HepG2 (cell line): ENCODE data around the gene ADAM19. TPM values are rescaled to one million over a fixed set of nuclear protein-coding genes. Genes with fewer than 3 reads are reported as not detected.

Source experiments
- ATAC-seq: fragments of 200-7000 bp; cut with Tn5 transposase; 3 replicates; pipeline ENCODE4 v1.9.1; 2020; ENCODE audit warnings: mild to moderate bottlenecking, moderate library complexity
- BruUV-seq: library from RNA; stranded (reverse); fragments of 400-500 nt; replicated peaks from 2 replicates; lab custom pipeline; 2021; lab: Mats Ljungman, UMichigan
- CTCF ChIA-PET: fragments of 300-600 bp; formaldehyde crosslinking; extraction: SDS; loops from one replicate; lab custom pipeline; 2021; ENCODE audit warnings: low total read pairs, inconsistent platforms, low intra/inter-chr PET ratio; lab: Yijun Ruan, JAX
- POLR2A ChIA-PET: fragments of 350-600 bp; sonication (Branson Sonifier 250); formaldehyde crosslinking; loops from one replicate; lab custom pipeline; 2020; ENCODE audit warnings: antibody characterized with exemption, inconsistent platforms; lab: Yijun Ruan, JAX
- DNase-seq: peaks from one replicate; pipeline ENCODE4 v3.0.0-alpha.2; 2015; ENCODE audit warnings: low spot score
- FAIRE-seq: peaks from 3 replicates; lab custom pipeline; 2011; peaks lifted over from hg19 to GRCh38; lab: Jason Lieb, UNC
- H2AFZ ChIP-seq: one replicate; pipeline ENCODE4 v1.6.1; 2011; ENCODE audit warnings: low read length, inconsistent platforms
- H3K27ac ChIP-seq: fragments of 300-600 bp; 3 replicates; pipeline ENCODE4 v1.8.0; 2011; ENCODE audit warnings: mixed run types, mild to moderate bottlenecking, mixed read lengths, low read length, inconsistent platforms; ENCODE audit not compliant: insufficient read depth; ENCODE audit errors: extremely low read length
- H3K27me3 ChIP-seq, 2 experiments: fragments of 200-600 bp in 1 of 2; 2 replicates in 1 of 2; 3 replicates in 1 of 2; pipeline versions ENCODE4 v1.6.0 to v1.8.0; 2011; ENCODE audit warnings: low read length in 2 of 2, mild to moderate bottlenecking in 2 of 2, moderate library complexity in 2 of 2, inconsistent platforms in 1 of 2; ENCODE audit not compliant: insufficient read depth in 2 of 2, control insufficient read depth in 1 of 2
- H3K36me3 ChIP-seq, 2 experiments: fragments of 200-600 bp in 1 of 2; replicated peaks in 1 of 2; 2 replicates in 1 of 2; 3 replicates in 1 of 2; pipeline versions ENCODE4 v1.5.1 to v1.8.0; 2011; ENCODE audit warnings: low read length in 2 of 2, inconsistent platforms in 1 of 2; ENCODE audit not compliant: insufficient read depth in 2 of 2, control insufficient read depth in 1 of 2
- H3K4me1 ChIP-seq: 2 replicates; pipeline ENCODE4 v1.5.1; 2012; ENCODE audit warnings: low read length, inconsistent platforms; ENCODE audit not compliant: insufficient read depth
- H3K4me2 ChIP-seq: 2 replicates; pipeline ENCODE4 v1.6.0; 2011; ENCODE audit warnings: low read depth, low read length, inconsistent platforms
- H3K4me3 ChIP-seq, 3 experiments: fragments of 200-600 bp in 1 of 3; sonication (generic), shearing (Covaris generic) in 1 of 3; replicated peaks in 1 of 3; 2 replicates each; pipeline ENCODE4 v1.5.1; 2011 to 2016; ENCODE audit warnings: low read length in 3 of 3, inconsistent platforms in 2 of 3, low read depth in 2 of 3, mild to moderate bottlenecking in 2 of 3, control low read depth in 1 of 3, mixed read lengths in 1 of 3; ENCODE audit not compliant: insufficient read depth in 1 of 3
- H3K79me2 ChIP-seq: one replicate; pipeline ENCODE4 v1.6.1; 2011; ENCODE audit warnings: low read length, inconsistent platforms; ENCODE audit not compliant: insufficient read depth
- H3K9ac ChIP-seq: 2 replicates; pipeline ENCODE4 v1.6.0; 2011; ENCODE audit warnings: mild to moderate bottlenecking, low read depth, low read length, inconsistent platforms; ENCODE audit not compliant: insufficient read depth
- H3K9me3 ChIP-seq: 2 replicates; pipeline ENCODE4 v1.5.1; 2012; ENCODE audit warnings: mild to moderate bottlenecking, low read length
- H4K20me1 ChIP-seq: 2 replicates; pipeline ENCODE4 v1.6.0; 2011; ENCODE audit warnings: inconsistent platforms, mild to moderate bottlenecking, low read length, moderate library complexity; ENCODE audit not compliant: insufficient read depth
- ASH2L ChIP-seq: fragments of 300-600, 200-600 bp; sonication (generic); IDR thresholded peaks from 2 replicates; pipeline ENCODE4 v1.7.0; 2017; ENCODE audit warnings: low read depth, mild to moderate bottlenecking, moderate library complexity, mixed read lengths, low read length; ENCODE audit not compliant: insufficient read length
- GLI4 ChIP-seq: sonication (generic); formaldehyde crosslinking; IDR thresholded peaks from 2 replicates; pipeline ENCODE4 v1.5.1; 2020; ENCODE audit warnings: missing genetic modification reagents, mild to moderate bottlenecking, moderate library complexity, borderline replicate concordance
- HOXD1 ChIP-seq: sonication (generic); formaldehyde crosslinking; IDR thresholded peaks from 2 replicates; pipeline ENCODE4 v1.5.0; 2020; ENCODE audit warnings: missing genetic modification reagents
- KDM1A ChIP-seq: IDR thresholded peaks from 2 replicates; pipeline ENCODE4 v1.6.1; 2016; ENCODE audit warnings: missing compliant biosample characterization
- MBNL3 ChIP-seq: fragments of 250-450 bp; sonication (Bioruptor Pico); conservative IDR thresholded peaks from 2 replicates; pipeline ENCODE4 v1.8.0; 2022; ENCODE audit warnings: mild to moderate bottlenecking, inconsistent platforms
- RBAK ChIP-seq: sonication (generic); formaldehyde crosslinking; IDR thresholded peaks from 2 replicates; pipeline ENCODE4 v1.5.1; 2020; ENCODE audit warnings: mild to moderate bottlenecking, missing genetic modification reagents
- SETDB1 ChIP-seq: sonication (generic); formaldehyde crosslinking; IDR thresholded peaks from 2 replicates; pipeline ENCODE4 v1.5.1; 2020; ENCODE audit warnings: missing genetic modification reagents, mild to moderate bottlenecking, borderline replicate concordance
- YEATS2 ChIP-seq: sonication (generic); formaldehyde crosslinking; IDR thresholded peaks from 2 replicates; pipeline ENCODE4 v1.4.0; 2020; ENCODE audit warnings: missing genetic modification reagents, borderline replicate concordance
- ZNF124 ChIP-seq: sonication (generic); formaldehyde crosslinking; IDR thresholded peaks from 2 replicates; pipeline ENCODE4 v1.4.0; 2020; ENCODE audit warnings: missing genetic modification reagents
- ZNF263 ChIP-seq: sonication (generic); formaldehyde crosslinking; IDR thresholded peaks from 2 replicates; pipeline ENCODE4 v1.4.0; 2020; ENCODE audit warnings: missing genetic modification reagents
- ZNF326 ChIP-seq: sonication (generic); formaldehyde crosslinking; IDR thresholded peaks from 2 replicates; pipeline ENCODE4 v1.4.0; 2020; ENCODE audit warnings: missing genetic modification reagents, borderline replicate concordance
- ZNF33B ChIP-seq: sonication (generic); formaldehyde crosslinking; IDR thresholded peaks from 2 replicates; pipeline ENCODE4 v1.5.1; 2020; ENCODE audit warnings: mild to moderate bottlenecking, missing genetic modification reagents
- ZNF589 ChIP-seq: sonication (generic); formaldehyde crosslinking; conservative IDR thresholded peaks from 2 replicates; pipeline ENCODE4 v1.8.0; 2022; ENCODE audit warnings: mild to moderate bottlenecking, moderate library complexity, missing genetic modification reagents
- ZSCAN31 ChIP-seq: sonication (generic); formaldehyde crosslinking; IDR thresholded peaks from 2 replicates; pipeline ENCODE4 v1.5.0; 2020; ENCODE audit warnings: low read depth, mild to moderate bottlenecking, missing genetic modification reagents
- WGBS: methylation state at CpG from one replicate; pipeline ENCODE4 v1.1.6; 2017; ENCODE audit warnings: low lambda C conversion rate; 5-methylcytosine and 5-hydroxymethylcytosine counted together
- in situ Hi-C: cut with HindIII; loops from 2 replicates; pipeline ENCODE4 v1.10.0; 2017; ENCODE audit warnings: low pct_unique_long_range_greater_than_20kb; ENCODE audit not compliant: extremely low pct_ligation_motif_present
- intact Hi-C: fragments of 100-400 bp; cut with micrococcal nuclease; formaldehyde crosslinking; loops from one replicate; pipeline ENCODE4 v1.10.0; 2022; ENCODE audit not compliant: unreplicated experiment
- polyA plus RNA-seq, 8 experiments: library from polyadenylated mRNA; depleted of rRNA in 3 of 8; stranded (reverse) in 7 of 8; unstranded in 1 of 8; fragments of >200 nt; fragmentation: Illumina TruSeq in 4 of 8; extraction: Trizol in 4 of 8; gene quantifications; 2 replicates each; pipeline versions ENCODE4 v1.2.1 to v1.2.3, GENCODE V29; 2011 to 2016; ENCODE audit warnings: low read depth in 4 of 8, missing spikeins in 1 of 8, mixed read lengths in 1 of 8; ENCODE audit not compliant: insufficient read depth in 1 of 8
- total RNA-seq, 5 experiments: library from RNA; depleted of rRNA; stranded (reverse); fragments of >200 nt; fragmentation: Illumina TruSeq; extraction: Trizol; gene quantifications; 2 replicates each; pipeline ENCODE4 v1.2.3, GENCODE V29; 2016; ENCODE audit warnings: low read depth in 1 of 5
- TF ChIP-seq, protein P1 (sequence below): sonication (generic); formaldehyde crosslinking; IDR thresholded peaks from 2 replicates; pipeline ENCODE4 v1.8.0; 2022; ENCODE audit warnings: mild to moderate bottlenecking, missing genetic modification reagents, borderline replicate concordance
- TF ChIP-seq, protein P2 (sequence below): sonication (generic); formaldehyde crosslinking; IDR thresholded peaks from 2 replicates; pipeline ENCODE4 v1.8.0; 2023; ENCODE audit warnings: mild to moderate bottlenecking, missing genetic modification reagents

The ADAM19 gene
- total and polyA plus RNA-seq, 2 of the 13 experiments (the other 11 are each of a cell fraction or from before 2014, with no cell fraction given): 0.38 to 0.74 TPM

- TF ChIP-seq ASH2L (no peak), ZNF124 (CRISPR knock-in tag) (no peak), ZNF33B (no peak), ZSCAN31 (CRISPR knock-in tag) (no peak), RBAK (CRISPR knock-in tag) (no peak), GLI4 (CRISPR knock-in tag) (no peak), MBNL3 (CRISPR knock-in tag) (no peak)
- TF ChIP-seq, all 625 proteins: peak for 0
These were observed 112.5 kb downstream of the ADAM19 start (continued) for GRCh38 chr5:157463081-157463480.

DNA sequence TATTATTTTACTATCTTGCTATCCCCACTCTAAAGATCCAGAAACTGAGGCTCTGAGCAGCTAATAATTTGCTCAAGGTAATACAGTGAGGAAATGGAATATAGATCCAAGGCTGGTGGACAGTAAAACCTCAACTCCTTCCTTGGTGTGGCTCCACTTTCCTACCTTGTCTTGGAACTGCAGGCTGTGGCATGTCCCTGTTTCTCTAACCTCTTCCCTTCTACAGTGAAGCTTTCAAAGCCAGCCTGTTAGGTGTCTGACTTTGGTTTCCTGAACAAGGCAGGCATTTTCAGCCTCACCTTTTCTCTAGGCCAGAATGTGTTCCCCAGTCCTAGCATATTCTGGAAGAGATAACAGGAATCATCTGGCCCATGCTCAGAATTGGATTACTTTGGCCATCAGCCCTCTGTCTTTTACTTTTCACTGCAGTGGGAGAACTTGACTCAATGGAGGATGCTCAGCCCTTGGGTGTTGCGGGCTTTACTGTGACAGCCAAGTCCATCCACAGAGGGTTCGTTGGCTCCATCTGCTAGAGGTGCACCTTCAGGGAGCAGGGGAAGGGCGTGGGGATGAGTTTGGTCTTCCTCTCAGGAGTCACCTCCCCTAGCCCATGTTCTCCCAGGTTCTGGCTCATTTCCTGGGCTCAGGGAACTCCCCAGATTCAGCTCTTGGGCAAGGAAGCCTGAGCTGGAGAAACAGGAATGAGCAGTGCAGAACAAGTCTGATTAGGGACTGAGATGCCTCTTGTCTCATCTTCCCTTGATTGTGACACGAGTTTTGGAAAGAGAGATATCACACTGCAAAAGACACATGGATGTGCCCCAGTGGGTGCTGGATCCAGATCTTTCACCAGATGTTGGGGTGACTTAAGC is 114.4 kb downstream of the ADAM19 start:
- in situ Hi-C loops: no loop called here
- FAIRE-seq (no peak), ATAC-seq (no peak), DNase-seq (no peak)
- Histone ChIP-seq H3K79me2 (no peaks in the 10 kb centered on the region), H2AFZ (no peak overlapping the region), H3K27ac (no peak overlapping the region), H3K4me1 (no peaks in the 10 kb centered on the region), H3K4me3 (no peak overlapping the region), H3K36me3 (no peaks in the 10 kb centered on the region), H3K9ac (no peak overlapping the region), H3K4me2 (no peak overlapping the region), H3K27me3 (peaks cover 3 to 51% of the 10 kb centered on the region in 2 experiments; a peak in 3 of 5 replicates), H4K20me1 (no peaks in the 10 kb centered on the region), H3K9me3 (no peaks in the 10 kb centered on the region)
- WGBS: 0% methylated on average over 1 of the region's 4 CpGs
- no peak for TF ChIP-seq ZNF263 (CRISPR knock-in tag)
- no peak for TF ChIP-seq KDM1A
- TF ChIP-seq YEATS2 (CRISPR knock-in tag): no peak
- TF ChIP-seq SETDB1: no peak
- no peak for TF ChIP-seq HOXD1
- TF ChIP-seq ZNF326 (CRISPR knock-in tag): no peak
- TF ChIP-seq, protein P1, sequence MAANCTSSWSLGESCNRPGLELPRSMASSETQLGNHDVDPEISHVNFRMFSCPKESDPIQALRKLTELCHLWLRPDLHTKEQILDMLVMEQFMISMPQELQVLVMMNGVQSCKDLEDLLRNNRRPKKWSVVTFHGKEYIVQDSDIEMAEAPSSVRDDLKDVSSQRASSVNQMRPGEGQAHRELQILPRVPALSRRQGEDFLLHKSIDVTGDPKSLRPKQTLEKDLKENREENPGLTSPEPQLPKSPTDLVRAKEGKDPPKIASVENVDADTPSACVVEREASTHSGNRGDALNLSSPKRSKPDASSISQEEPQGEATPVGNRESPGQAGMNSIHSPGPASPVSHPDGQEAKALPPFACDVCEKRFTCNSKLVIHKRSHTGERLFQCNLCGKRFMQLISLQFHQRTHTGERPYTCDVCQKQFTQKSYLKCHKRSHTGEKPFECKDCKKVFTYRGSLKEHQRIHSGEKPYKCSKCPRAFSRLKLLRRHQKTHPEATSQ (CRISPR knock-in tag): no peak
- TF ChIP-seq, protein P2, sequence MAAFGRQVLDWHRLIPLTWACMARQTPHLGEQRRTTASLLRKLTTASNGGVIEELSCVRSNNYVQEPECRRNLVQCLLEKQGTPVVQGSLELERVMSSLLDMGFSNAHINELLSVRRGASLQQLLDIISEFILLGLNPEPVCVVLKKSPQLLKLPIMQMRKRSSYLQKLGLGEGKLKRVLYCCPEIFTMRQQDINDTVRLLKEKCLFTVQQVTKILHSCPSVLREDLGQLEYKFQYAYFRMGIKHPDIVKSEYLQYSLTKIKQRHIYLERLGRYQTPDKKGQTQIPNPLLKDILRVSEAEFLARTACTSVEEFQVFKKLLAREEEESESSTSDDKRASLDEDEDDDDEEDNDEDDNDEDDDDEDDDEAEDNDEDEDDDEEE (CRISPR knock-in tag): no peak
- no peak for TF ChIP-seq ZNF589 (CRISPR knock-in tag)
- intact Hi-C loops: no loop called here
- CTCF ChIA-PET: no interaction called here
- no TSS peak for BruUV-seq
- POLR2A ChIA-PET: no interaction called here
